ENCODE results near the gene CRLF2. TPM values are rescaled to one million over a fixed set of nuclear protein-coding genes. Genes with fewer than 3 reads are reported as not detected.
"Not testable (repeated sequence)": the region's sequence is repeated elsewhere in the genome, so short reads cannot be mapped to it uniquely, and the experiment has no call there.

CRLF2 gene
- total RNA-seq, 1 donor, result not detected

GRCh38 chrX:1213971-1214370 lies 1.5 kb upstream of the CRLF2 start:
- H3K4me3 ChIP-seq (ENCODE audit: low read depth, low read length), result no peak overlapping the region
- no peak for DNase-seq (ENCODE audit: low read depth)
- no peak for TF ChIP-seq CTCF (IDR thresholded peaks at IDR 0.05; ENCODE audit: insufficient read depth, low read depth, low read length)

DNA sequence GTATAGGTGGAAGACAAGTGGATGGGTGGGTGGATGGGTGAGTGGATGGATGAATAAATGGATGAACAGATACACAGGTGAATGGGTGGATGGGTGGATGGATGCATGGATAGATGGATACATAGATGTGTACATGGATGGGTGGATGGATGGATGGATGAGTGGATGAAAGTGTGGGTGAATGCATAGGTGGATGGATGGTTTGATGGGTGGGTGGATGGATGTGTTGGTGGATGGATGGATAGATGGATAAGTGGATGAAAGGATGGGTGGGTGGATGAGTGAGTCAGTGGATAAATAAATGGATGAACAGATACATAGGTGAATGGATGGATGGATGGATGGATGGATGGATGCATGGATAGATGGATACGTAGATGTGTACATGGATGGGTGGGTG lies 1.6 kb downstream of the CRLF2 start:
- DNase-seq (ENCODE audit: low read depth), result no peak
- no peak overlapping the region for H3K4me3 ChIP-seq (ENCODE audit: low read depth, low read length)
- TF ChIP-seq CTCF (IDR thresholded peaks at IDR 0.05; ENCODE audit: insufficient read depth, low read depth, low read length), result no peak

- TF ChIP-seq CTCF (IDR thresholded peaks at IDR 0.05; ENCODE audit: insufficient read depth, low read depth, low read length), result no peak
- H3K4me3 ChIP-seq (ENCODE audit: low read depth, low read length), result no peak overlapping the region
- no peak for DNase-seq (ENCODE audit: low read depth)
Measured at GRCh38 chrX:1207496-1208025, 4.9 kb downstream of the CRLF2 start.

GRCh38 chrX:1205681-1206611 lies 6.5 kb downstream of the CRLF2 start:
- no peak overlapping the region for H3K4me3 ChIP-seq (ENCODE audit: low read depth, low read length)
- no peak for TF ChIP-seq CTCF (IDR thresholded peaks at IDR 0.05; ENCODE audit: insufficient read depth, low read depth, low read length)
- DNase-seq (ENCODE audit: low read depth), result peak; percentile 60

DNA sequence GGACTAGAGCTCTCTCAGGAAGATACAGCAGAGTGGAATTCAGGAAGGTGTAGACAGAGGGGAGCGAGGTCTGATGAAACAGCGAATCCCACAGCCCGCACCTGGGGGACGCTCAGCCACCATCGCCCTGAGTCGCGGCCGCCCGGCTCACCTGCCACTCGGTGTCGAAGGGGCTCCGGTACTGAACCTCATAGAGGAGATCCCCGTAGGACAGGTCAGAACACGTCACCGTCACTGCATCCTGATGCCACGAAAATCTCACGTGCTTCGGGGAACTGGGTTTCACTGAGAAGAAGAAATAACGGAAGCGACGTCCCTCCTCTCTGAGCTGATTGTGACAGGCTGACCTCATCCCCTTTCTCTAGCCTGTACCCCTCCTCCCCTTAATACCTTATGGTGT lies 10.2 kb downstream of the CRLF2 start:
- TF ChIP-seq CTCF (IDR thresholded peaks at IDR 0.05; ENCODE audit: insufficient read depth, low read depth, low read length), result no peak
- H3K4me3 ChIP-seq (ENCODE audit: low read depth, low read length), result no peak overlapping the region

GRCh38 chrX:1196436-1196835 lies 16.0 kb downstream of the CRLF2 start:
- no peak for DNase-seq (ENCODE audit: low read depth)

More for the DNA sequence above, 10.2 kb downstream of the CRLF2 start:
- no peak for DNase-seq (ENCODE audit: low read depth)

DNA sequence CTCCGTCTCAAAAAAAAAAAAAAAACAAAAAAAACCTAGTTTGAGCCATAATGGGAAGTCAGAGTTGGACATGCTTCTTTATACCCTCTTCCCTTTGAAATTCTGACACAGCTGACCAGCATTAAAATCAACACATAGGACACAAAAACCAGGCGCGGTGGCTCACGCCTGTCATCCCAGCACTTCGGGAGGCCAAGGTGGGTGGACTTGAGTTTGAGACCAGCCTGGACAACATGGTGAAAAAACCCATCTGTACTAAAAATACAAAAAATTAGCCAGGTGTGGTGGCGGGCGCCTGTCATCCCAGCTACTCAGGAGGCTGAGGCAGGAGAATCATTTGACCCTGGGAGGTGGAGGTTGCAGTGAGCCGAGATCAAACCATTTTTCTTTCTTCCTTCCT lies 20.3 kb downstream of the CRLF2 start:
- DNase-seq (ENCODE audit: low read depth); H3K4me3 ChIP-seq (ENCODE audit: low read depth, low read length): not testable (repeated sequence)

More at GRCh38 chrX:1196436-1196835, 16.0 kb downstream of the CRLF2 start:
- H3K4me3 ChIP-seq (ENCODE audit: low read depth, low read length), result no peak overlapping the region
- no peak for TF ChIP-seq CTCF (IDR thresholded peaks at IDR 0.05; ENCODE audit: insufficient read depth, low read depth, low read length)

Data from fibroblast of villous mesenchyme (primary cell).